Ammon's horn (tissue), 1 donor: ENCODE data around the gene FNDC1.
"Not testable (repeated sequence)": the region's sequence is repeated elsewhere in the genome, so short reads cannot be mapped to it uniquely, and the experiment has no call there.

ENCODE experiments used
- DNase-seq: peaks from one replicate; pipeline ENCODE4 v3.0.0-alpha.2; 2016; ENCODE audit warnings: low spot score

The FNDC1 gene

GRCh38 chr6:159259441-159260125 lies 90.4 kb downstream of the FNDC1 start:
- DNase-seq: no peak

GRCh38 chr6:159260208-159260607 lies 91.0 kb downstream of the FNDC1 start:
- DNase-seq: no peak

GRCh38 chr6:159261995-159262394 lies 92.8 kb downstream of the FNDC1 start:
- DNase-seq: no peak

GRCh38 chr6:159262586-159262985 lies 93.4 kb downstream of the FNDC1 start:
- DNase-seq: no peak

- no peak for DNase-seq
These were observed 98.0 kb downstream of the FNDC1 start for GRCh38 chr6:159267165-159267564.

GRCh38 chr6:159268511-159268910 lies 99.3 kb downstream of the FNDC1 start:
- no peak for DNase-seq

GRCh38 chr6:159271257-159271656 lies 102.1 kb downstream of the FNDC1 start:
- no peak for DNase-seq

GRCh38 chr6:159278626-159279025 lies 109.4 kb downstream of the FNDC1 start:
- DNase-seq: no peak

GRCh38 chr6:159279790-159280277 lies 110.6 kb downstream of the FNDC1 start:
- DNase-seq: no peak

GRCh38 chr6:159282421-159282820 lies 113.2 kb downstream of the FNDC1 start:
- DNase-seq: no peak

- not testable (repeated sequence) for DNase-seq
These were observed 115.5 kb downstream of the FNDC1 start for GRCh38 chr6:159284661-159285060.

- no peak for DNase-seq
These were observed 129.6 kb downstream of the FNDC1 start for GRCh38 chr6:159298840-159299239.

- no peak for DNase-seq
These were observed 130.4 kb downstream of the FNDC1 start for GRCh38 chr6:159299566-159299965.

GRCh38 chr6:159301277-159301676 lies 132.1 kb downstream of the FNDC1 start:
- no peak for DNase-seq

GRCh38 chr6:159301810-159302593 lies 132.8 kb downstream of the FNDC1 start:
- no peak for DNase-seq

GRCh38 chr6:159302594-159302992 lies 133.4 kb downstream of the FNDC1 start:
- no peak for DNase-seq

GRCh38 chr6:159303159-159303558 lies 134.0 kb downstream of the FNDC1 start:
- DNase-seq: no peak

GRCh38 chr6:159303784-159304183 lies 134.6 kb downstream of the FNDC1 start:
- no peak for DNase-seq

GRCh38 chr6:159304641-159305040 lies 135.4 kb downstream of the FNDC1 start:
- no peak for DNase-seq

- DNase-seq: no peak
These were observed 136.0 kb downstream of the FNDC1 start for GRCh38 chr6:159305159-159305558.

GRCh38 chr6:159305804-159306537 lies 136.8 kb downstream of the FNDC1 start:
- DNase-seq: no peak

GRCh38 chr6:159307246-159307790 lies 138.1 kb downstream of the FNDC1 start:
- DNase-seq: no peak
